AG04449 (cell line): ENCODE measurements around the gene C12orf56.

Experiments
- CTCF ChIA-PET: fragments of 350-600 bp; formaldehyde crosslinking; extraction: SDS; loops from one replicate; lab custom pipeline; 2021; ENCODE audit warnings: antibody characterized with exemption; lab: Yijun Ruan, JAX
- POLR2A ChIA-PET: fragments of 400-600, 350-600 bp; formaldehyde crosslinking; extraction: SDS; loops from one replicate; lab custom pipeline; 2020; ENCODE audit warnings: antibody characterized with exemption, inconsistent platforms; lab: Yijun Ruan, JAX
- DNase-seq: peaks from one replicate; pipeline ENCODE4 v3.0.0-alpha.2; 2010; ENCODE audit warnings: low read depth, low spot score
- H3K4me3 ChIP-seq: 2 replicates; pipeline ENCODE4 v1.5.1; 2011; ENCODE audit warnings: low read depth, mild to moderate bottlenecking, control low read depth, low read length
- CTCF ChIP-seq: IDR thresholded peaks from one replicate; pipeline ENCODE4 v1.5.1; 2011; ENCODE audit warnings: mild to moderate bottlenecking, moderate library complexity, low read length, control low read depth, inconsistent platforms; ENCODE audit not compliant: insufficient read depth; ENCODE audit errors: missing control alignments

The C12orf56 gene

GRCh38 chr12:64216239-64216638 is 174.3 kb downstream of the C12orf56 start:
- no peak overlapping the region for H3K4me3 ChIP-seq
- no peak for DNase-seq
- TF ChIP-seq CTCF = no peak
- ChIA-PET POLR2A (no interaction called here), CTCF (no interaction called here)
